ENCODE measurements around the gene JCAD. TPM values are rescaled to one million over a fixed set of nuclear protein-coding genes. Genes with fewer than 3 reads are reported as not detected.
A peak's percentile ranks its signal among the peaks of the same experiment; 100 is the strongest.

Gene JCAD
- total and polyA plus RNA-seq, 11 donors = 10.4 to 51.7 (median 21.8) TPM

GRCh38 chr10:30099101-30099500, 39.7 kb upstream of the JCAD start:
- ATAC-seq (no peak), DNase-seq (no peak)
- Histone ChIP-seq H3K27ac (no peak overlapping the region), H3K4me1 (peaks cover 0 to 7% (median 0%) of the 10 kb centered on the region in 12 donors), H3K27me3 (no peaks in the 10 kb centered on the region), H3K9me3 (no peaks in the 10 kb centered on the region), H3K36me3 (no peaks in the 10 kb centered on the region), H3K4me3 (no peak overlapping the region)
- intact Hi-C loops (cut with DNase I) = no loop called here
- WGBS, 4 donors = 44 to 91% (median 85%) methylated on average over 1 of the region's 1 CpG
- TF ChIP-seq CTCF (IDR thresholded peaks at IDR 0.05) (no peak), POLR2A (IDR thresholded peaks at IDR 0.05) (no peak)

- 49 to 62% (median 54%) methylated on average over 3 of the region's 3 CpGs for WGBS, 4 donors
- H3K4me3 ChIP-seq = no peak overlapping the region
- no peak for TF ChIP-seq CTCF (IDR thresholded peaks at IDR 0.05)
- no peak for TF ChIP-seq POLR2A (IDR thresholded peaks at IDR 0.05)
- ATAC-seq = peak in 1 of 4 donors; percentile 34
- H3K27me3 ChIP-seq = no peaks in the 10 kb centered on the region
- peaks cover 0 to 7% (median 0%) of the 10 kb centered on the region in 12 donors for H3K4me1 ChIP-seq
- H3K36me3 ChIP-seq = no peaks in the 10 kb centered on the region
- intact Hi-C loops (cut with DNase I) = no loop called here
- no peaks in the 10 kb centered on the region for H3K9me3 ChIP-seq
- no peak for DNase-seq
- H3K27ac ChIP-seq = no peak overlapping the region
These were observed 39.2 kb upstream of the JCAD start for GRCh38 chr10:30098629-30099028.

GRCh38 chr10:30096564-30096963, 37.2 kb upstream of the JCAD start:
- intact Hi-C loops (cut with DNase I) = no loop called here

More at GRCh38 chr10:30096564-30096963, 37.2 kb upstream of the JCAD start:
- H3K27ac ChIP-seq = no peak overlapping the region
- TF ChIP-seq POLR2A (IDR thresholded peaks at IDR 0.05) (no peak), CTCF (IDR thresholded peaks at IDR 0.05) (no peak)
- peaks cover 0 to 7% (median 0%) of the 10 kb centered on the region in 12 donors for H3K4me1 ChIP-seq
- no peak for ATAC-seq
- WGBS, 4 donors = 87 to 95% (median 89%) methylated on average over 4 of the region's 4 CpGs
- no peaks in the 10 kb centered on the region for H3K27me3 ChIP-seq
- no peak for DNase-seq
- no peaks in the 10 kb centered on the region for H3K9me3 ChIP-seq
- H3K36me3 ChIP-seq = no peaks in the 10 kb centered on the region
- H3K4me3 ChIP-seq = no peak overlapping the region
